ENCODE results near the gene TBC1D22A.

TBC1D22A gene

GRCh38 chr22:47043835-47044721, 281.6 kb downstream of the TBC1D22A start:
- TF ChIP-seq, protein P1, sequence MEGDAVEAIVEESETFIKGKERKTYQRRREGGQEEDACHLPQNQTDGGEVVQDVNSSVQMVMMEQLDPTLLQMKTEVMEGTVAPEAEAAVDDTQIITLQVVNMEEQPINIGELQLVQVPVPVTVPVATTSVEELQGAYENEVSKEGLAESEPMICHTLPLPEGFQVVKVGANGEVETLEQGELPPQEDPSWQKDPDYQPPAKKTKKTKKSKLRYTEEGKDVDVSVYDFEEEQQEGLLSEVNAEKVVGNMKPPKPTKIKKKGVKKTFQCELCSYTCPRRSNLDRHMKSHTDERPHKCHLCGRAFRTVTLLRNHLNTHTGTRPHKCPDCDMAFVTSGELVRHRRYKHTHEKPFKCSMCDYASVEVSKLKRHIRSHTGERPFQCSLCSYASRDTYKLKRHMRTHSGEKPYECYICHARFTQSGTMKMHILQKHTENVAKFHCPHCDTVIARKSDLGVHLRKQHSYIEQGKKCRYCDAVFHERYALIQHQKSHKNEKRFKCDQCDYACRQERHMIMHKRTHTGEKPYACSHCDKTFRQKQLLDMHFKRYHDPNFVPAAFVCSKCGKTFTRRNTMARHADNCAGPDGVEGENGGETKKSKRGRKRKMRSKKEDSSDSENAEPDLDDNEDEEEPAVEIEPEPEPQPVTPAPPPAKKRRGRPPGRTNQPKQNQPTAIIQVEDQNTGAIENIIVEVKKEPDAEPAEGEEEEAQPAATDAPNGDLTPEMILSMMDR (IDR thresholded peaks at IDR 0.05; ENCODE audit: low read length, missing control alignments) = no peak
- DNase-seq (ENCODE audit: low read depth) = peak; percentile 39
- no peak overlapping the region for H3K4me3 ChIP-seq (replicated peaks; ENCODE audit: low read depth, low read length)

DNA sequence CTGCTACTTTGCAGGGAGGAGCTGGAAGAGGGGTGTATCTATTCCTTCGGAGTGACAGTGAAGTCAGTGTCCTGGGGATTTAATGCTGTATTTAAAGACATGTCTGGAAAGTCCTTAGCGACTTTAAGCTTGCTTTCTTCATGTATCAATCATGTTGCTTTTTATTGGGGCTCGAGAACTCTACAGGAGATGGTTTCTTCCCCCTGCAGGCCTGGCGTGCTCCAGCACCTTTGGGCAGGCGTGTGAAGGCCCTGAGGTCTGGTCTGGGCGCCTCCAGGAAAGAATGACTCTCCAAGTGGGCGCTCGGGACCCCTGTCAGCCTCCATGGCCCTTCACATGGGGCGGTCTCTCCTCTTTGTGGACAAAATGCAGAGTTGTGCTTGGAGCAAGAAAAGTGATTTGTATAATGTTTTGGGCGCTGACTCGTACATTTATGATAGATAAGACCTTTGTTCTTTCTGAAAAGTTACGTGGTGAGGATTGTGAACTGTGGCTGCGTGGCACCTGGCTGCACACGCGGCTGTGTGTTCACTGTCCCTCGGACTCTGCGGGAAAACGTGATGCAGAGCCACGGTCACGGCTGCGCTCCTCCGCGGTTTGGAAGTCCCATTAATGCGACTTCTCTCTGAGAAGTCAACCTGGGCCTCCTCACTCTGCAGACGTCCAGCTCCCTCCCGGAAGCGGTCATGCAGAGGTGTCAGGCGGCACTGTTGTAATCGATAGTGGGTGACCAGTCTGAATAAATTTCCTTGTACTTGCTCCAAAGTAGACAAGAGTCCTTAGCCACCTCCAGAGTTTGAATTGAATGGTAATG, 282.5 kb downstream of the TBC1D22A start:
- no peak overlapping the region for H3K4me3 ChIP-seq (replicated peaks; ENCODE audit: low read depth, low read length)
- DNase-seq (ENCODE audit: low read depth) = no peak
- TF ChIP-seq, protein P1 (IDR thresholded peaks at IDR 0.05; ENCODE audit: low read length, missing control alignments) = no peak

DNA sequence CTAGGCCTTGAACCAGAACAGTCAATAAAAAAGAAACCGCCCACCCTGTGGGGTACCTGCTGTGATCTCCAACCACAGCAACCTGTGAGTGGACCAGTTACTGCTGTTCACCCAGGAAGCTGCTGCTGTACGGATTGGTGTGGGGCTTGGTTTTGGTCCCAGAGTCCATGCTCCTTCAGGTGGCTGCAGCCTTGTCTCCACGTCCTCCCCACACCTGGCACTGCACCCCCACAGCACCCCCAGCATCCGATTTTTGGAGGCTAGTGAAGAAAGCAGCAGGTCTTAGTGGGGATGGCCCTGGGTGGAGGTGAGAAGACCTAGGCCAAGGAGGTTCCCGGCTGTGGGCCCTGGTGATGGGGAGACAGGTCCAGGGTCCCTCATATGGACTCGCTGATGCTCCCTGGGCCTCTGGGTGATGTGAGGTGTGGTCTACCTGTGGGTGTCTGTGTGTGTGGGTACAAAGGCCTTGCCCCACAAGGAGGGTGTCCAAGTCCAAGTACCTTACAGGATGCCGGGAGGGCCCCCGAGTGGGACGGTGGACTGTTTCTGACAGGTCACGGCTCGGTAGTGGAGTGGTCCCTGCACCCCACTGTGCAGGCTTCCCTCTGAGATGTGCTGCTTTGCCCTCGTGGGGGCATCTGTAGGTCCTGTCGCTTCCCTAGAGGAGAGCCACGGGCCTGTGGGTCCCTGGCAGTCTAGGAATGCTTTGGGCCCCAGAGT, 283.4 kb downstream of the TBC1D22A start:
- no peak for DNase-seq (ENCODE audit: low read depth)
- TF ChIP-seq, protein P1 (IDR thresholded peaks at IDR 0.05; ENCODE audit: low read length, missing control alignments) = no peak
- no peak overlapping the region for H3K4me3 ChIP-seq (replicated peaks; ENCODE audit: low read depth, low read length)

DNA sequence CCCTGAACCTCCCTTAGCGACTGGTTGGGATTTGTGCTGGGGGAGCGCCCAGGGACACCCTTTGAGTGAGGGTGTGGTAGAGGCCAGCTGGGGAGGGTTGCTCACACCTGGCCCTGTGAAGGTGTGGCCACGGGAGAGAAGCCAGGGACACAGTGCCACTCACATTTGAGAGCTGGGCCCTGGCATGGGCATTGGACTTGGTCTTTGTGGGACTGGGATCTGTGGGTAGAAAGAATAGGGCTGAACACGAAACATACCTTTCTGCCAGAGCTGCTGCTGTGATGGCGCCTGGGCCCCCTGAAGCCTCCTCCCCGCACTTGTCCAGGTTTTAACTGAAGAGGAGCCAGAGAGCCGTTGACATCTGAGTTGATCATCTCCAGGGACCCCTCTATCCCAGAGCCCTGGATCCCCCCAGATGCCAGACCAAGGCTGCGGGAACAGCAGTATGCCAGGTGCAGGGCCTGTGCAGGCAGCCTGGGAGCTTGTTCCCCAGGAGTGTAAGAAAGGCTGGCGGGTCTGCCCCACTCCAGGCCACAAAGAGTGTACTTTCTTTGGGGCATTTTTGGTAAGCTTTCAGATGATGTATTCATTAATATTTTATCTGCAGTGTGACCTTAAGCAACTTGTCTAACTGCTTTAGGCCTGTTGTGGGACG, 284.1 kb downstream of the TBC1D22A start:
- DNase-seq (ENCODE audit: low read depth) = no peak
- H3K4me3 ChIP-seq (replicated peaks; ENCODE audit: low read depth, low read length) = no peak overlapping the region
- TF ChIP-seq, protein P1 (IDR thresholded peaks at IDR 0.05; ENCODE audit: low read length, missing control alignments) = no peak

DNA sequence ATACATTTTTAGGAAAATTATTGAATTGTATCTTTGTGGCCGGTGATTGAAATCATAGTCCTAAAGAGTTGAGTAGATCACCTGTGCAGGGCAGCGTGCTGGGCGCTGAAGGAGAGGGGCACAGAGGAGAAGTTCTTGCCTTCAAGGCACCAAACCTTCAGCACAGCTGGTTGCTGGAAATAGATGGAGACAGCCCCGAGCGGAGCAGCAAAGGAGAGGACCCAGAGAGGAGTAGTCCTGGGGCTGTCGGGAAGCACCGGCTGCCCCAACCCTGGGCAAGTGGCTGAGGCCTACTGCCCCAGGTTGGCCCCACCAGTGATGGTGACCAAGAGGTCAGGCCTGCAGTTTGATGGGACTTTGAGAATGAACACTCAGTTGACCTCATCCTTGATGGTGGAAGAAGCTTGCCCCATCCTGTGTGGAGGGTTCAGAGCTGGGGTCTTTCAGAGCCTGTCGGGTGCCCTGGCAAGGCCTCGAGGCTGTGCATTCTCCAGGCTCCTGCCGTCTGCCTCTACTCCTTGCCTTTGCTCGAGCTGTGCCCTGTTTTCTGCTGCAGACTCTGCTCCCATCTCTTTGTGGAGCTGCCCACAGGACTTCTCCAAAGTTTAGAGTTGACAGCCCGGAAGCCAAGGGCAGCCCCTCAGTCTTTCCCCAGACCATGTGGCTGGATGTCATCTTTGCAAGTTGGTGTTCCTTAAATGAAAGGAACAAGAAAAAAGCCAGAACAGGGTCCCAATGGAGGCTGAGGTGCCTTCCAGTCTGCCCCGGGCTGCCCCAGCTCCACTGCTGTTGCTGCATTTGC, 285.1 kb downstream of the TBC1D22A start:
- no peak for DNase-seq (ENCODE audit: low read depth)
- TF ChIP-seq, protein P1 (IDR thresholded peaks at IDR 0.05; ENCODE audit: low read length, missing control alignments) = no peak
- H3K4me3 ChIP-seq (replicated peaks; ENCODE audit: low read depth, low read length) = no peak overlapping the region
